Neural cell (in vitro differentiated cells): ENCODE measurements around the gene KRT6A.

Source experiments
- CTCF ChIP-seq: fragments of 450-650 bp; IDR thresholded peaks from 2 replicates; pipeline ENCODE4 v1.5.1; 2014; ENCODE audit warnings: antibody characterized with exemption, mild to moderate bottlenecking, moderate library complexity; ENCODE audit not compliant: poor library complexity, severe bottlenecking
- EP300 ChIP-seq: fragments of 450-650 bp; conservative IDR thresholded peaks from 2 replicates; pipeline ENCODE4 v1.6.1; 2014; ENCODE audit warnings: antibody characterized with exemption, mild to moderate bottlenecking, moderate library complexity; ENCODE audit not compliant: poor library complexity, severe bottlenecking
- EZH2 ChIP-seq: fragments of 200-600, 300-800 bp; shearing (Covaris generic), sonication (generic); IDR thresholded peaks from 2 replicates; pipeline ENCODE4 v1.6.1; 2014; ENCODE audit warnings: antibody characterized with exemption, low read length, borderline replicate concordance, mild to moderate bottlenecking; ENCODE audit not compliant: insufficient read depth, poor library complexity, severe bottlenecking
- POLR2AphosphoS5 ChIP-seq: IDR thresholded peaks from 2 replicates; pipeline ENCODE4 v1.6.1; 2012
- REST ChIP-seq: IDR thresholded peaks from 2 replicates; pipeline ENCODE4 v1.6.1; 2012; ENCODE audit warnings: borderline replicate concordance
- SMC3 ChIP-seq: fragments of 450-650 bp; conservative IDR thresholded peaks from 2 replicates; pipeline ENCODE4 v1.6.1; 2014; ENCODE audit warnings: antibody characterized with exemption, mild to moderate bottlenecking, moderate library complexity; ENCODE audit not compliant: poor library complexity

- TF ChIP-seq CTCF (no peak), POLR2AphosphoS5 (no peak), EZH2 (no peak), EP300 (no peak), SMC3 (no peak), REST (no peak)
Observed at GRCh38 chr12:52496590-52497071, 3.6 kb upstream of the KRT6A start.
